Inflammatory macrophage treated with lipopolysaccharide for 1 hour (primary cell): ENCODE results near the gene ZSWIM7.
"Not testable (repeated sequence)": the region's sequence is repeated elsewhere in the genome, so short reads cannot be mapped to it uniquely, and the experiment has no call there.

Source experiments
- DNase-seq, 2 donors: peaks; one replicate each; pipeline ENCODE4 v3.0.0-alpha.2; 2020 to 2022

Gene ZSWIM7

DNA sequence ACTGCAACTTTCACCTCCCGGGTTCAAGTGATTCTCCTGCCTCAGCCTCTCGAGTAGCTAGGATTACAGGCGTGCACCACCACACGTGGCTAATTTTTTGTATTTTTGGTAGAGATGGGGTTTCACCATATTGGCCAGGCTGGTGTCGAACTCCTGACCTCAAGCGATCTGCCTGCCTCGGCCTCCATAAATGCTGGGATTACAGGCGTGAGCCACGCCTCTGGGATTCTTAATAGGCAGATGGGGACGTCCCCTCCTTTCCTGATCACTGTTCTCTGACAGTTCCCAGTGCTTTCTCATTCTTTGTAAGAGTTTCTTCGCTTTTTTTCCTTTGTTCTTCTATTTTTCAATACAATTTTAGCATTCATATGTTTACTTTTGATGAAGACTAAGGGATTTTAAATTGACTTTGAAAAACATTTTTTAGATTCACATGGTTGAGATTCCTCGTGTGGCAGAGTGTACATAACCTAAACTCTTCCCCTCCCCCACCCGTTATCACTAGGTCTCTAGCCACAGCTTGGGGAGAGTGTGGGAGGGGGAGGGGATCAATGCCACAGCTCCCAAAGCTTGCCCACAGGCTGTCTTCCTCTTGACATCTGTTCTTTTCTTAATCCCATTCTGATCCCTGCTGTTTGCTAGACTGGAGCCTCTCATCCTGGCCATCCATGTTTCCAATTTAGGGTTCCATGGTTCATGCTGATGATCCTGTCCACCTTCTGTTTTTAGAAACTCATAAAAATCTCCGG lies 43.5 kb downstream of the ZSWIM7 start:
- no peak for DNase-seq

DNA sequence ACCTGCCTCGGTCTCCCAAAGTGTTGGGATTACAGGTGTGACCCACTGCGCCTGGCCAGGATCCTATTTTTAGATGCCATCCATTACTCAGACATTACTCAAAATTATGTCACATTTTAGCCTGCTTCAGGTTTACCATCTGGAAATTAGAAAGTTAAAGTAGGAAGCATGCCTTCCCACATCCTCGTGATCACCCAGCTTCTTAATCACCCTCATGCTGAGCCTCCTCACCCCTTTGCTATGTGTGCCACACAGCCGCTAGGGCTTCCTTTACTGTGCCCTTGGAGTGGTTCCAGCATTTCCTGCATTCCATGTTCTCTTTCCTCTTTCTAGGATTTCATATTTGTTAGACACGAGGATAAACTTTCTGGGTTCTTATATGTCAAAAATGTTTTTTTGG lies 45.3 kb downstream of the ZSWIM7 start:
- DNase-seq, result peak; percentile 65 to 83

DNA sequence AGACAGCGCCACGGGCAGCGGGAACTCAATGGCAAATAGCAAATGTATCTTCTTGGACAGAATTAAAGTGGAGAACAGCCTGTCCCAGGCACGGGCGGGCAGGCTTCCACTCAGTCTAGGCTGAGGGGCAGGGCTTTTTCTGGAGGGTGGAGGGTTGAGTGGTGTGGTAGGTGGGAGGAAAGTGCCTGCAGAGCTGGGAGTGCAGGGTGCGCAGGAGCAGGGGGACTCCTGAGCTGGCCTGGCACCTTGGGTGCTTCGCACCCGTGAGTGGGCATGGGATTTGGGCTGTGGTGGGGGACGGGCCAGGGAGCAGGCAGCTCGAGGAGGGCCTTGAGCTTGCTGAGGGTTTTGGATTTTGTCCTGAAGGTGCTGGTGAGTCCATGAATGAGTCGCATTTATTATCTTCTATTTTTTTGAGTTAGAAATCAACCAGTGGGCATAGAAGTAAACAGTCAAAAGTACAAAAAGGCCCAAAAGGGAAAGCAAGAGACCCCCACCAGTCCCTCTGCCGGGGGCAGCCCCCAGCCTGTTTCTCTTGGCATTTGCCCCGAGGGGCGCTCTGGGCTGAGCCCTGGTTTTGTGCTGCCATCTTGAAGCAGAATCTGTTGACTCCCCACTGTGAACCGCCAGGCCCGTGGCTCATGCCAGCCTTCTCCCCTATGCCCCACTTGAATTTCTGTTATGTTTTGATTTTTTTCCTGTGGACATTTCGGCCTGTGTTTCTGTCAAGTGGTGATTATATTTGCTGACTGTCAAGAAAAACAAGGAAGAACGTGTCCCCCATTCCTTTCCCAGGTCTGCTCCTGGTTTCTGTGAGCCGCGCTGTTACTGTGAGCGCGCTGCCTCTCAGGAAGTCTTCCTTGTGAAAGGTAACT lies 46.4 kb downstream of the ZSWIM7 start:
- no peak for DNase-seq

DNA sequence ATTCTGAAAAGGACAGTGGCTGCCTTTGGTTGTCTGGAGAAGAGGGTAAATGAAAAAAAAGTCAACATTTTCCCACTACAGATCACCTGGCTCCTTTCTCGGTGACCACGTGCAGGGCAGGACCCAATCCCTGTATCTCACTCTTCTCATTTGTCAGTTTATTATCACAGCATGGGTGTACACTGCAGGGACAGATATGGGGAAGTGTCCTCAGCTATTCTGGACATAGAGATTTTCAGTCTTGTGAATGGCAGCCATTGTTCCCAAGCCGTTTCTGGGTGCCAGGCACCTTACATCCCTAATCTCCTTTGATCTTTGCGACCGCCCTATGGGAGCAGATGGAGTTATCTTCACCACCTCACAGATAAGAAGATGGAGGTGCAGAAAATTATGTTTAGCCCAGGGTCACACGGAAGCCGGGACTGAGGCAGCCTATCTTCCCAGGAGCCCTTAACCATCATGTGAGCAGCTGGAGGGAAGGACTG lies 47.4 kb downstream of the ZSWIM7 start:
- DNase-seq, result no peak

DNA sequence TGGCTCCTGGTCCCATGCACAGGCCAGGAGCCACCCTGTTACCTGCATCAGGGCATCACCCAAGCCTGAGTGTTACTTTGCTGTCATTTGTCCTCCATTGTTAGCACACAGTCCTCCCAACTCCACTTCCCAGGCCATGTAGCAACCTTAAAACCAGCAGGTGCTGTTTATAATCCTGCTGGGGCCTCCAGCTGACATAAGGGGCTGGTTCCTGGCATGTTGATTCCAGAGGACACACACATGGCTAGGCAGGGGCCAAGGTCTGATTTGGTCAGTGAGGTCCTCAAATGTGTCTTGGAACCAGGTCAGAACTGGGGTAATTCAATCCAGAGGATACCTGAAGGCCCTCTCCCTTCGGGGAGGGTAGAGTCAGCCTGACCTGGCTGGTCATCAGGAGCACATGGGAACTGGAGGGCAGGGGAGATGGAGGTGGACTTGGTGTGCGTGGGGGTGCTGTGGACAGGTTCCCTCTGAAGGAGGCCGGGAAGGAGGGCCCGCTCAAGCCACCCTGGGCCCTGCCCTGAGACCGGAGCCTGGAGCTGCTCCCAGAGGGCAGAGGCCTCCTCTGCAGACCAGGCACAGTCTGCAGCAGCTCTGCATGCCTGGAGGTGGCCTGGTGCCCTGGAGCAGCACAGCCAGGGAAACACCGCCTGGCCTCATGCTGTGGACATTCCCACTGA lies 48.0 kb downstream of the ZSWIM7 start:
- no peak for DNase-seq

DNA sequence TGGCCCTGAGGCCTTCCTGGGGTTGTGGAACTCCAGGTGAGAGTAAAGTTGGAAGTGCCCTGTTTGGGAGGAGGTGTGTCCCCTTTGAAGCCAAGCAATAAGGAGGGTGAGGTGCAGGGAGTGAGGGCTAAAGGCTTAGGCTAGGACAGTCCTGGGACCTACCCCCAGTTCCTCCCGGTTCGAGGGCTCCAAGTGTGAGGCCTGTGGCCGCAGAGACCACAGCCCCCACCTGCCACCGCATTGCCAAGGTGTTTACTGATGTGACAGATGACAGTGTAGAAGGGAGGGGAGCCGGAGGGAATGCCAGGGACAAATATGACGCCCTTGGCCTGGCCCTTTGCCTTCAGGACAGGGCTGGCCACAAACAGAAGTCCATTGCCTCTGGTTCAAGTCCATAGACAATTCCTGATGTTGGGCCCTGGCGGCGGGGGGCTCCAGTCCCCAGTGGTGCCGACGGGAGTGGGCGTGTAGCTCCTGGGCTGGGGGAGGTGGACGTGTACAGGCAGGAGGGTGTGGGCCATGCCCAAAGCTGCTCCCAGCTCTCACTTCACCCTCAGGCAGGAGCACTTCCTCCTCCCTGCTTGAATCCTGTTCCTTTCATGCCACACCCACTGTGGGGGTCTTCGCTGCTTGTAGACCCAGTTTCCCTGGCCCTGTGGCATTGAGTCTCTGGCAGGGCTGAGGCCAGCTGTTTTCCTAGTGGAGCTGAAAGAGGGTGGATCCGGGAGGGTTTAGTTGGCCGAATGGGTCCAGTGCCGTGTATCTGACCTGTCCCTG lies 51.3 kb downstream of the ZSWIM7 start:
- no peak for DNase-seq

DNA sequence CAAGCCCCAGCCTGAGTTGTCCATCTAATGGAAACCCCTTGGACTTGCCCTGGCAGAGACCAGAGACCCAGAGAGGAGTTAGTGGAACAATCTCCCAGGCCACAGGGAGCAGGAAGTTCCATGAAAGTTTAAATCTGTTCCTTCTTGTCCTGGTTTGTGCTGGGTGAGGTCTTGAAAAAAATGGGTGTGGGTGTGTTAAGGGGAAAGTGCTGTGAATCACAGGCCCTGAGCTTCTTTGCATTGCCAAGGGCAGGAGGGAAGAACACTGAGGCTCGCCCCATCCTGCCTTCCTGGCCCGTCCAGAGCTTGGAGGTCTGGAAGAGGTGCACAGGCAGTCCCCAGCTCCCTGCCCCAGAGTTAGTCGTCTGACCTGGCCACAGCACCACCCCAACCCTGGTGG lies 52.2 kb downstream of the ZSWIM7 start:
- DNase-seq, result peak; percentile 75 to 85

DNA sequence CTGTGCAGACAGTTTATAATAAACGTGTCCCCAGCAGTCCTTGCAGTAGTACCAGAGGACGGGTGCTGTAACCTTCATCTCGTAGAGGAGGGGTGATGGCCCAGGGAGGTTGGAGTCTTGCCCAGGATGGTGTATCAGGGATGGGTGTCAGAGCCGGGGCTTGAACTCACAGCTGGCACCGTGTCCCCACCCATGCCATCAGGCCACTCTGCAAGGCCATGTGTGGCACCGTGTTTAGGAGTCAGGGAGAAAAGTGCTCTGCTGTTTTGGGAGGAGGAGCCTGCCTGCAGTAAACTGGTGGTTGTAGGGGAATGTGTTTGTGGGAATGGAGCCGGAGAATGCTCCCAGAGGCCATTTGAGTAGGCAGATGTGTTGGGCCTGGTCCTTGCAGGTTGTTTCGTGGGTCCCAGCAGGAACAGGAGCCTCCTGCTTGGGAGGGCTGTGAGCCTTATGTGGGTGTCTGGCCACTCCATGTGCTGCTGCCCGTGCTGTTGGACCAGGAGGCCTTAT lies 52.8 kb downstream of the ZSWIM7 start:
- DNase-seq, result no peak

DNA sequence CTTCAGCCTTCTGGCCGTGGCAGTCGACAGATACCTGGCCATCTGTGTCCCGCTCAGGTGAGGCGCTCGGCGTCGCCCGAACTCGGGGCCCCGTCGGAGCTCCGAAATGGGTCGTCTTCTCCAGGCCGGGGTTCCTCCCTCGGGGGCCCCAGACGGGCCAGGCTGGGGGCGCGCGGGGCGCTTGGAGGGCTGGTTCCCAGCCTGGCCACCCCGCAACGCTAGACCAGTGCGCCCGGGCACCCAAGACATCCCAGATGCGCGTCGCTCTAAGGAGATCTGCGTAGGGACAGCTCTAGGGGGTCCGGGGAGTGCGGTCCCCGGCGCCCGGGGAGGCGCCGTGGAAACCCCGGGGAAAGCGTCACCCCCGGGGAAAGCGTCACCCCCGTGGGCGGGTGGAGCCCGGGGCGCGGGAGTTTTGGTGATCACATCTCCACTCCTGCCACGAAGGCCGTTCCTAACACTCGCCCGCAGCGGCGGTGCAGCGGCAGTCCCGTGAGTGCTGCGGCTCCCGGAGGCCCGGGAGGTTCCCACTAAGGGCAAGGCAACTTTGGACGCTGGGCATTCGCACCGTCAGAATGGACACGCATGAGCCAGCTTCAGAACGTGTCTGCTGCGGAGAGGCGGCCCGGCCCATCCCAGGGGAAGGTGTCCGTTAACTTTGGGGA lies 53.8 kb downstream of the ZSWIM7 start:
- peak; percentile 84 to 93 for DNase-seq

DNA sequence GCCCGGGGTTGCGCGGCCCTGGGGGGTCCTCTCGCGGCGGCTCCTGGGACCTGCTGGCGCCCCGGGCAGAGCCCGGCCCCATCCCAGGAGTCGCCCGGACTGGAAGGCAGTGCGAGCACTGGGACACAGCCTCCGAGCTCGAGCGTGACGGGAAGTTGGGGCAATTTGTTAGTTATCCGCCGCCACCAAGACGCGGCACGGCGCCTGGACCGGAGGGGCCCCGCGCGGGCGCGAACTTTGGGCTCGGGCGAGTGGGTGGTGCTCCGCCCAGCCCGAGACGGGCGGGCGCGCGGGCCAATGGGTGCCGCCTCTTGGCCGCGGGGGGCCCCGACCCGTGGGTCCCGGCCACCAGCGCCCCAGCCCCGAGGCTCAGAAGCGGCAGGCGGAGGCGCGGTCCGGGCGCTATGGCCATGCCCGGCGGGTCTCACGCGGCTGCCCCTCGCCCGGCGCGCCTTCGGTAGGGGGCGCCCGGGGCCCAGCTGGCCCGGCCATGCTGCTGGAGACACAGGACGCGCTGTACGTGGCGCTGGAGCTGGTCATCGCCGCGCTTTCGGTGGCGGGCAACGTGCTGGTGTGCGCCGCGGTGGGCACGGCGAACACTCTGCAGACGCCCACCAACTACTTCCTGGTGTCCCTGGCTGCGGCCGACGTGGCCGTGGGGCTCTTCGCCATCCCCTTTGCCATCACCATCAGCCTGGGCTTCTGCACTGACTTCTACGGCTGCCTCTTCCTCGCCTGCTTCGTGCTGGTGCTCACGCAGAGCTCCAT lies 54.6 kb downstream of the ZSWIM7 start, which contains the start of gene ADORA2B:
Gene ADORA2B, plus strand, starts transcription at position 372 of the 768 bp plus-strand sequence. Its CDS starts 119 bp downstream, at position 491.
- peak; percentile 68 to 70 for DNase-seq

DNA sequence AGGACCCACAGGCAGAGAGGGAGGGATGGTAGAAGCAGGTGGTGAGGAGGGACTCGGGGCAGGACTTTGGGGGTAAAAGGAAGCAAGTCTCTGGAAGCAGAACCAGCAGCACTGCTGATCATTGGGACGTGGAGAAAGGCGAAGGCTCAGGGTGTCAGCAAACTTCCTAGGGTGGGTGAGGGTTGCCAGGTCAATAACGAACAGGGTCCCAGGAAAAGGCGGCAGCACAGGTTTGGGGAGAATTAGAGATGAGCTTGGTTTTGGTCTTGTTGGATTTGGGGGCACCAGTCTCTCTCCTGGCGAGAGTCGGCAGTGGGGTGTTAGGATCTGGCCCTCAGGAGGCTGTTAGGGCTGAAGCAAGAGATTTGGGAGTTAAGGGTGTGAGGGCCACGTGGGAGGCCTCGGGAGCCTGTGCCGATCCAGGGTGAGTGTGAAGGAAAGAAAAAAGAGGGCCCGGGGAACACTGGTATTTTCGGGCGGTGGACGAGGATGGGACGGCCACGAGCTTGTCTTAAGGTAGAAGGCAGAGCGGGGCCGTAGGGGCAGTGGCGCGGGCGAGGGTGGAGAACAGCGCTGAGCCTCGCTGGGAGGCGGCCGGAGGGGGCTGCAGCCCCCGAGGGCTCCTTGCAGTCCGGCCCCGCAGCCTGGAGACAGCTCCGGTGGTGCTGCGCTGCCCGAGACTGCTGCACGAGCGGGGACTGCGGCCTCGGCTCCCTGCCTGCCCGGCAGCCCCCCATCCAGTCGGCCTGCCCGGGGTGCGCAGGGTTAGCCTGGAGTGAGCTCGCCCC lies 55.3 kb downstream of the ZSWIM7 start:
- DNase-seq, result no peak

DNA sequence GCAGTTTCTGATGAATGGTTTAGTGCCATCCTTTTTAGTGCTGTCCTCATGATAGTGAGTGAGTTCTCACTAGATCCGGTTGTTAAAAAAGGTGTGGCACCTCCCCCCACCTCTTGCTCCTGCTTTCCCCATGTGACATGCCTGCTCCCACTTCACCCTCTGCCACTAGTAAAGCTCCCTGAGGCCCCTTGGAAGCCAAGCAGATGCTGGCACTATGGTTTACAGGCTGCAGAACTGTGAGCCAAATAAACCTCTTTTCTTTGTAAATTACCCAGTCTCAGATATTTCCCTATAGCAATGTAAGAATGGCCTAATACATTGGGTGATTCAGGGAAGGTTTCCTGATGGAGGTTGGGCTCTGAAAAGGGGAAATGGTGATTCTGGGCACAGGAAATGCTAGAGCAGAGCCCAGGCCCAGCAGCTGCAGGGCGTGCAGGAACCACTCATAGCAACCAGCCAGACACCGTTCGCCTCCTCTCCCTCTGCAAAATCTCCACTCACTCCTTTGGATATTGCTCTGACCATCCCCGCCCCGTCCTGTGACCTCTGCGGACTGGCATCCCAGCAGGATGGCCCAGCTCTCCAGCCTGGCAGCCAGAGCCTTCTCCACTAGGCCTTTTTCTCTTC lies 57.2 kb downstream of the ZSWIM7 start:
- peak; percentile 85 to 88 for DNase-seq

DNA sequence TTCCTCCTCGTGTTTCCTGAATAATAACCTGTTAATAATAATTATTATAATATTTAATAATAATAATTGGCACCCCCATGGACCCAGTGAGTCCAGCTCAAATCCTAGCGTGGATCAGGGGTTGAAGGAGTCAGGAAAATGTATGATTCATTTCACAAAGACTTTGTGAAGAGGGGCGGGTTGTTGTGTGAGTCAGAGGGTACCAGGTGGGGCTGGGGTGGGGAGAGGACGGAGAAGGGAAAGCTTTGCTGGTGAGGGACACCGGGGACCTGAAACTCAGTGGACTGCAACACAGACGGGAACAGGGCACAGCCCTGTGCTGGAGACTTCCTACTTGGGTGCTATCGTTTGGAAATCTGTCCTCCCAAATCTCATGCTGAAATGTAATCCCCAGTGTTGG lies 57.7 kb downstream of the ZSWIM7 start:
- no peak for DNase-seq

DNA sequence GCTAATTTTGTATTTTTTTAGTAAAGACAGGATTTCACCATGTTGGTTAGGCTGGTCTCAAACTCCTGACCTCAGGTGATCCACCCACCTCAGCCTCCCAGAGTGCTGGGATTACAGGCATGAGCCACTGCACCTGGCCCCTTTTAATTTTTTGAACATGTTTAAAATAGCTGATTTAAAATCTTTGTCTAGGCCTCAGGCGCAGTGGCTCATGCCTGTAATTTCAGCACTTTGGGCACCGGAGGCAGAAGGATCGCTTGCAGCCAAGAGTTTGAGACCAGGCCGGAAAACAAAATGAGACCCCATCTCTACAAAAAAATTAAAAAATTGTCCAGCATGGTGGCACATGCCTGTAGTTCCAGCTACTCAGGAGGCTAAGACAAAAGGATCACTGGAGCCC lies 63.0 kb downstream of the ZSWIM7 start:
- not testable (repeated sequence) for DNase-seq

DNA sequence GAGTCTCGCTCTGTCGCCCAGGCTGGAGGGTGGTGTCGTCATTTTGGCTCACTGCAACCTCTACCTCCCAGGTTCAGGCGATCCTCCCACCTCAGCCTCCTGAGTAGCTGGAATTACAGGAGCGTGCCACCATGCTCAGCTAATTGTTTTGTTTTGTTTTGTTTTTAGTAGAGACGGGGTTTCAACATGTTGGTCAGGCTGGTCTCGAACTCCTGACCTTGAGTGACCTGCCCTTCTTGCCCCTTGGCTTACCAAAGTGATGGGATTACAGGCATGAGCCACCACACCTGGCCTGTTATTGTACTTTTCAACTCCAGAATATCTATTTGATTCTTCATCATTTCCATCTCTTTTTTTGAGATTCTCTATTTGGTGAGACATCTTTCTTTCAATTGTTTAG lies 63.6 kb downstream of the ZSWIM7 start:
- DNase-seq, result no peak

DNA sequence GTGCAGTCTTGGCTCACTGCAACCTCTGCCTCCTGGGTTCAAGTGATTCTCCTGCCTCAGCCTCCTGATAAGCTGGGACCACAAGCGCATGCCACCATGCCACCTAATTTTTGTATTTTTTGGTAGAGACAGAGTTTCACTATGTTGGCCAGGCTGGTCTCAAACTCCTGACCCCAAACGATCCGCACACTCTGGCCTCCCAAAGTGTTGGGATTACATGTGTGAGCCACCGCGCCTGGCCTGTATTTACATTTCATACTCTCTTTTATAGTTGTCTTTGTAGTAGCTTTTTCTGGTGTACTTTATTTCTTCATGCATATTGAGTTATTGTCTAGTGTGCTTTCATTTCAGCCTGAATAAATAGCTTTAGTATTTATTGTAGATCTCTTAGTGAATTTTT lies 64.6 kb downstream of the ZSWIM7 start:
- no peak for DNase-seq

DNA sequence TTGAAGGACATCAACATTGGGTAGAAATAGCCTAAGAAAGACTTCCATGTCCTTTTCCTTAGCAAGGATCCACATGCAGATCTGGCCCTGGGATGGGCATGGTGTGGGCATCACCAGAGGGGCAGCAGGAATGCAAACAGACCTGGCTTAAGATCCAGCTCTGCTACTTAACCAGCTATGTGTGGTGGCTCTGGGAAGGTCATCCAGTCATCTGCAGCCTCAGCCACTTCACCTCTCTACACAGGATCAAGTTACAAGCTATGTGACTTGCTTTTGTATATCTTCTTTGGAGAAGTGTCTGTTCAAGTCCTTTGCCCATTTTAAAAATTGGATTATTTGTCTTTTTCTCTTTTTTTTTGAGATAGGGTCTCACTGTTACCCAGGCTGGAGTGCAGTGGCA lies 68.1 kb downstream of the ZSWIM7 start:
- no peak for DNase-seq

DNA sequence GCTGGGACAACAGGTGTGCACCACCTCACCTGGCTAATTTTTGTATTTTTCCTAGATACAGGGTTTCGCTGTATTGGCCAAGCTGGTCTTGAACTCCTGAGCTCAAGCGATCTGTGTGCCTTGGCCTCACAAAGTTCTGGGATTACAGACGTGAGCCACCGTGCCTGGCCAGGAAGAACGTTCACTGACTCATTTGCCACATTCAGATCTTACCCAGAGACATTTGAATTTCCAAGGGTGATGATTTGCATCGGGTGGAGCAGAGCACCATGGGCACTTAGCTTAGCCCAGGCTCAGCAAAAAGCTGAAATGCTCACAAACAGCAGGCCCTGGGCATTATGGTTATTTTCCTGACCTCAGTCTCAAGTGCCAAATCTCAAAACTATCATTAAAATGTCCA lies 69.1 kb downstream of the ZSWIM7 start:
- DNase-seq, result no peak

DNA sequence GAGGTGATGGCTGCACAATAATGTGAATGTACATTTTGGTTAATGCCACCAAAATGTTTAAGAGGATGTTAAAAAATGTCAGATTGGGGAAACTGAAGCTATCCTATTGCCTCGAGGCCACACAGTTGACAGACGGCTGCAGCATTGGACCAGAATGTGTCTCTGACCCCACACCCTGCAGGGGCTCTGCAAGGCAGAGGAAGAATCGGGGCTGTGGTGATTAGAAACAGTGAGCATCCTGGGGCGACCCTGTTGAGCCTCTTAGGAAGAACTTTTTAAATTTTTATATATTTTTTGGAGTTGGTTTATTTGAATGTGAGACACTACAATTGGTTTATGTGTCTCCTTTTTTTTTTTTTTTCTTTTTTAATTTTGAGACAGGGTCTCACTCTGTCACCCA lies 69.6 kb downstream of the ZSWIM7 start:
- DNase-seq, result no peak
